ENCODE results near the gene HPSE2. TPM values are rescaled to one million over a fixed set of nuclear protein-coding genes. Genes with fewer than 3 reads are reported as not detected.

HPSE2 gene
- total and polyA plus RNA-seq, 12 donors: 0.04 to 0.24 (median 0.13) TPM; not detected in 6

- Histone ChIP-seq H3K4me3 (peak overlapping the region in 8 of 10 donors; percentile 12 to 58 (median 42)), H3K36me3 (no peaks in the 10 kb centered on the region), H3K27ac (no peak overlapping the region), H3K9me3 (no peaks in the 10 kb centered on the region), H3K4me1 (peaks cover 0 to 42% (median 25%) of the 10 kb centered on the region in 9 donors), H3K27me3 (peaks cover 9 to 99% (median 89%) of the 10 kb centered on the region in 7 donors)
- intact Hi-C loops (cut with DNase I): no loop called here
- ATAC-seq: no peak
- TF ChIP-seq CTCF (IDR thresholded peaks at IDR 0.05): no peak
- DNase-seq: no peak
- WGBS, 2 donors: 11 to 14% methylated on average over 18 of the region's 18 CpGs
These were observed 2.5 kb downstream of the HPSE2 start for GRCh38 chr10:99233000-99233688.

- no peaks in the 10 kb centered on the region for H3K36me3 ChIP-seq
- H3K27me3 ChIP-seq: peaks cover 9 to 97% (median 85%) of the 10 kb centered on the region in 7 donors
- no peak overlapping the region for H3K27ac ChIP-seq
- intact Hi-C loops (cut with DNase I): no loop called here
- no peak for TF ChIP-seq CTCF (IDR thresholded peaks at IDR 0.05)
- 1 to 2% methylated on average over 49 of the region's 49 CpGs for WGBS, 2 donors
- peak overlapping the region in 7 of 10 donors; percentile 12 to 40 (median 28) for H3K4me3 ChIP-seq
- H3K4me1 ChIP-seq: peaks cover 0 to 42% (median 25%) of the 10 kb centered on the region in 9 donors
- no peaks in the 10 kb centered on the region for H3K9me3 ChIP-seq
- no peak for DNase-seq
- peak in 2 of 8 donors; percentile 26 for ATAC-seq
These were observed 3.2 kb downstream of the HPSE2 start for GRCh38 chr10:99232360-99232999.

- Histone ChIP-seq H3K4me1 (no peaks in the 10 kb centered on the region), H3K4me3 (no peak overlapping the region), H3K27ac (no peak overlapping the region), H3K9me3 (no peaks in the 10 kb centered on the region), H3K36me3 (no peaks in the 10 kb centered on the region), H3K27me3 (peaks cover 3 to 50% (median 20%) of the 10 kb centered on the region in 7 donors)
- intact Hi-C loops (cut with DNase I): no loop called here
- no peak for TF ChIP-seq CTCF (IDR thresholded peaks at IDR 0.05)
- ATAC-seq (no peak), DNase-seq (no peak)
- 76 to 85% methylated on average over 3 of the region's 3 CpGs for WGBS, 2 donors
These were observed 10.9 kb downstream of the HPSE2 start for GRCh38 chr10:99224766-99225165.

GRCh38 chr10:99207340-99207739, 28.3 kb downstream of the HPSE2 start:
- Histone ChIP-seq H3K36me3 (no peaks in the 10 kb centered on the region), H3K27ac (no peak overlapping the region), H3K4me3 (no peak overlapping the region), H3K9me3 (peaks cover 0 to 19% (median 4%) of the 10 kb centered on the region in 11 donors), H3K27me3 (no peaks in the 10 kb centered on the region), H3K4me1 (no peaks in the 10 kb centered on the region)
- TF ChIP-seq CTCF (IDR thresholded peaks at IDR 0.05): no peak
- intact Hi-C loops (cut with DNase I): no loop called here
- ATAC-seq (no peak), DNase-seq (no peak)
- whole genome bisulfite sequencing, 2 donors: 74 to 80% methylated on average over 3 of the region's 3 CpGs

Data from heart right ventricle (tissue), 16 donors.